Ascending aorta (tissue), 2 donors: ENCODE data around the gene NPFF. TPM values are rescaled to one million over a fixed set of nuclear protein-coding genes. Genes with fewer than 3 reads are reported as not detected.

Source experiments
- DNase-seq, 2 donors: peaks; one replicate each; pipeline ENCODE4 v3.0.0-alpha.2; 2019; ENCODE audit warnings: low spot score in 2 of 2
- H3K27ac ChIP-seq, 2 donors: fragments of 200-600 bp; sonication (generic); one replicate each; pipeline ENCODE4 v1.5.1; 2016 to 2017; ENCODE audit warnings: mild to moderate bottlenecking in 1 of 2
- H3K27me3 ChIP-seq: fragments of 200-600 bp; sonication (generic); one replicate; pipeline ENCODE4 v1.5.1; 2017
- H3K36me3 ChIP-seq, 2 donors: fragments of 200-600 bp; sonication (generic); one replicate each; pipeline ENCODE4 v1.5.1; 2016
- H3K4me1 ChIP-seq, 2 donors: fragments of 200-600 bp; sonication (generic); one replicate each; pipeline ENCODE4 v1.5.1; 2016 to 2017; ENCODE audit warnings: mild to moderate bottlenecking in 1 of 2
- H3K4me3 ChIP-seq, 2 donors: fragments of 200-600 bp; sonication (generic); one replicate each; pipeline ENCODE4 v1.5.1; 2016 to 2017; ENCODE audit warnings: mild to moderate bottlenecking in 1 of 2
- H3K9me3 ChIP-seq, 2 donors: fragments of 200-600 bp; sonication (generic); one replicate each; pipeline ENCODE4 v1.5.1; 2016
- intact Hi-C: fragments of 100-400 bp; cut with DNase I; formaldehyde crosslinking; loops from one replicate; pipeline ENCODE4 v1.15.1; 2023
- total RNA-seq: library from RNA; depleted of rRNA; stranded (reverse); fragments of >200 nt; gene quantifications from one replicate; pipeline ENCODE4 v1.1.0, GENCODE V29; 2016
- TF ChIP-seq, protein P1 (sequence below), 3 experiments: fragments of 200-600 bp in 2 of 3; fragments of 450-650 bp in 1 of 3; sonication (generic) in 2 of 3; IDR thresholded peaks; one replicate each; pipeline ENCODE4 v1.5.1; 2016 to 2019; ENCODE audit warnings: antibody characterized with exemption in 3 of 3, mild to moderate bottlenecking in 1 of 3, moderate library complexity in 1 of 3

The NPFF gene
- total RNA-seq, 1 donor from 2014 or later = 2.8 TPM

DNA sequence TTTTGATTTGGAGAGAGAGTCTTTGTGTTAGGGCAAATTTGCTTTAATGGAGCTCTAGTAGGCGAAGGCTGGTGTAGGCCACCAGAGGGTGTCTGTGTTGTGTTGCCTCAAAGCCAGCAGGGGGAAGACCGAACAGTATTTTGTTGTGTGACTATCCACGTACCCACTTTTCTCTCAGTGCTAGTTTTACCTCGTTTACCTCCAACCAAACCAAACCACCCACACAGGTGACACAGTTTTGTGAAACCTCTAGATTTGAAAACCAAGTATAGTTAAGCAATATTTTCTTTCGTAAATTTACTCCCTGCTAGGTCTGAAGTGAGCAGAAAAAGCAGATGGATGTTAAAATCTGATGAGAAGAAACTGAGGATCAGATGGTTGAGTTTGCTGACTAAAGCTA lies 36.3 kb upstream of the NPFF start:
- intact Hi-C loops = loop anchor here (1.0 to 2.0 kb wide), 2 partner anchors 133 to 203 kb away; partner anchors contain the start of gene ATP5MC2
- H3K36me3 ChIP-seq = peaks cover 37 to 52% of the 10 kb centered on the region in 2 donors
- no peaks in the 10 kb centered on the region for H3K9me3 ChIP-seq
- TF ChIP-seq, protein P1, sequence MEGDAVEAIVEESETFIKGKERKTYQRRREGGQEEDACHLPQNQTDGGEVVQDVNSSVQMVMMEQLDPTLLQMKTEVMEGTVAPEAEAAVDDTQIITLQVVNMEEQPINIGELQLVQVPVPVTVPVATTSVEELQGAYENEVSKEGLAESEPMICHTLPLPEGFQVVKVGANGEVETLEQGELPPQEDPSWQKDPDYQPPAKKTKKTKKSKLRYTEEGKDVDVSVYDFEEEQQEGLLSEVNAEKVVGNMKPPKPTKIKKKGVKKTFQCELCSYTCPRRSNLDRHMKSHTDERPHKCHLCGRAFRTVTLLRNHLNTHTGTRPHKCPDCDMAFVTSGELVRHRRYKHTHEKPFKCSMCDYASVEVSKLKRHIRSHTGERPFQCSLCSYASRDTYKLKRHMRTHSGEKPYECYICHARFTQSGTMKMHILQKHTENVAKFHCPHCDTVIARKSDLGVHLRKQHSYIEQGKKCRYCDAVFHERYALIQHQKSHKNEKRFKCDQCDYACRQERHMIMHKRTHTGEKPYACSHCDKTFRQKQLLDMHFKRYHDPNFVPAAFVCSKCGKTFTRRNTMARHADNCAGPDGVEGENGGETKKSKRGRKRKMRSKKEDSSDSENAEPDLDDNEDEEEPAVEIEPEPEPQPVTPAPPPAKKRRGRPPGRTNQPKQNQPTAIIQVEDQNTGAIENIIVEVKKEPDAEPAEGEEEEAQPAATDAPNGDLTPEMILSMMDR (IDR thresholded peaks at IDR 0.05) = peak; percentile 77 to 94 (median 89)
- H3K4me1 ChIP-seq = peaks cover 0 to 7% of the 10 kb centered on the region in 2 donors
- no peaks in the 10 kb centered on the region for H3K27me3 ChIP-seq
- H3K4me3 ChIP-seq = no peak overlapping the region
- peak in 1 of 2 donors; percentile 78 for DNase-seq
- peak overlapping the region; percentile 57 to 65 for H3K27ac ChIP-seq

DNA sequence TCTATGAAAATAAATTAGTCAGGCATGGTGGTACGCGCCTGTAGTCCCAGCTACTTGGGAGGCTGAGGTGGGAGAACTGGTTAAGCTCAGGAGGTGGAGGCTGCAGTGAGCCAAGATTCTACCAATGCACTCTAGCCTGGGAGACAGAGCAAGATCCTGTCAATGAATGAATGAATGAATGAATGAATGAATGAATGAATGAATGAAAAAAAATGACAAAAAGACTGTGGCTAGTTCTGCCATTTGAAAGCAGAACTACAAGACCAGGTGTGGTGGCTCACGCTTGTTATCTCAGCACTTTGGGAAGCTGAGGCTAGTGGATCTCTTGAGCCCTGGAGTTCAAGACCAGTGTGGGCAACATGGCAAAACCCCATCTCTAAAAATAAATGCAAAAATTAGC lies 32.2 kb upstream of the NPFF start:
- DNase-seq = no peak
- Histone ChIP-seq H3K4me3 (no peak overlapping the region), H3K27me3 (no peaks in the 10 kb centered on the region), H3K4me1 (peaks cover 0 to 5% of the 10 kb centered on the region in 2 donors), H3K9me3 (no peaks in the 10 kb centered on the region), H3K27ac (no peak overlapping the region), H3K36me3 (peaks cover 60 to 79% of the 10 kb centered on the region in 2 donors)
- TF ChIP-seq, protein P1 (IDR thresholded peaks at IDR 0.05) = no peak
- intact Hi-C loops = no loop called here

DNA sequence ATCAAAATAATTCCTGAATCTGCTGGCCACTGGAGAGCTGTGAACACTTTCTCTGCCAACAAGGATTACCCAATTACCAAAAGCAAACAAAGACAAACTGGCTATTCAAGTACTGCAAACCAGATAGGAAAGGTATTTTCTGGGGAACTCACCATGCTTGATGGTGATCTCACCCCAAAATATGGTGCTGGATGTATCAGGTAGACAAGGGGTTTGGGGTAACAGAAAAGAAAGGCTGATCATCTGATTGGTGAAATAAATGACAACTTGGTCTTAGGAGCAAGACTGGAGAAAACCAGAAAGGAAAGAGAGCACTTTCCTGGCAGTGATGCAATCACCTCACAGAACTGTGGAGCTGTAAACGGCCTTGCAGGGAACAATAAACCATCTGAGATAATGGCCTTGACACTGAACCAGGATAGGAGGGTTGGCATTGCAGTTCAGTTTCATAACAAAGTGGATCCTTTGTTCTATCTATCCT lies 31.0 kb upstream of the NPFF start:
- Histone ChIP-seq H3K36me3 (peaks cover 72 to 91% of the 10 kb centered on the region in 2 donors), H3K27me3 (no peaks in the 10 kb centered on the region), H3K4me3 (no peak overlapping the region), H3K27ac (peak overlapping the region in 1 of 2 donors; percentile 39), H3K4me1 (no peaks in the 10 kb centered on the region), H3K9me3 (no peaks in the 10 kb centered on the region)
- TF ChIP-seq, protein P1 (IDR thresholded peaks at IDR 0.05) = no peak
- DNase-seq = no peak
- intact Hi-C loops = no loop called here

DNA sequence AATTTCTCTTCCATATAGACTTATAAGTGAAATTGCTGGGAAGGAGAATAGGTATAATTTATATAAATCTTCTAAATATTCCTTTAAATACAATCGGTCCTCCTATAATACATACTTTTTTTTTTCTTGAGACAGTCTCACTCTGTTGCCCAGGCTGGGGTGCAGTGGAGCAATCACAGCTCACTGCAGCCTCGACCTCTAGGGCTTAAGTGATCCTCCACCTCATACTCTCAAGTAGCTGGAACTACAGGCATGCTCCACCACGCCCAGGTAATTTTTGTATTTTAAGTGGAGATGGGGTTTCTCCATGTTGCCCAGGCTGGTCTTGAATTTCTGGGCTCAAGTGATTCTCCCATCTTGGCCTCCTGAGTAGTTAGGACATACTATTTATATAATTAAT lies 29.7 kb upstream of the NPFF start:
- Histone ChIP-seq H3K27me3 (no peaks in the 10 kb centered on the region), H3K36me3 (peaks cover 76 to 92% of the 10 kb centered on the region in 2 donors), H3K27ac (no peak overlapping the region), H3K4me1 (no peaks in the 10 kb centered on the region), H3K4me3 (no peak overlapping the region), H3K9me3 (no peaks in the 10 kb centered on the region)
- intact Hi-C loops = no loop called here
- no peak for DNase-seq
- TF ChIP-seq, protein P1 (IDR thresholded peaks at IDR 0.05) = no peak

DNA sequence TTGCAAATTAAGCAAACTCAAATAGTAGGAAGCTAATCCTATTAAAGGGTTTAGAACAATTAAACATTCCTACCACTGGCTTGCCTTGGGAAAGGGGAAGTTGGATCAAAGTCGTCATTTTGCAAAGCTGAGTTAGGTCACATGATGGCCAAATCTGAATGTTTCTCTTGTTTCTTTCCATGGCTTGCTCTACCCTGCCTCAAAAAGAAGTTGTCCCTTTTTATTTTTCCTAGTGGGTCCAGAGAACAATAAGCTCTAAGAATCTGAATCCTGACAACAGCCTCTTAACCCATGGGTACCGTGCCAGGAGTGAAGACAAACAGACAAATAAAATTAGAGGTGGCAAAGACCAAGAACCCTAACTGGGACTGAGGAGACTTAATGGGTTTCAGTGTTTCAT lies 26.2 kb upstream of the NPFF start:
- intact Hi-C loops = no loop called here
- Histone ChIP-seq H3K4me3 (no peak overlapping the region), H3K27ac (no peak overlapping the region), H3K36me3 (peaks cover 88 to 98% of the 10 kb centered on the region in 2 donors), H3K27me3 (no peaks in the 10 kb centered on the region), H3K9me3 (no peaks in the 10 kb centered on the region), H3K4me1 (no peaks in the 10 kb centered on the region)
- TF ChIP-seq, protein P1 (IDR thresholded peaks at IDR 0.05) = no peak
- no peak for DNase-seq
